ENCODE measurements around the gene P2RY8.
A peak's percentile ranks its signal among the peaks of the same experiment; 100 is the strongest.
"Not testable (repeated sequence)": the region's sequence is repeated elsewhere in the genome, so short reads cannot be mapped to it uniquely, and the experiment has no call there.

Gene P2RY8

GRCh38 chrX:1525583-1526355, 11.2 kb downstream of the P2RY8 start:
- TF ChIP-seq CTCF (IDR thresholded peaks at IDR 0.05), result no peak
- Histone ChIP-seq H3K4me1 (ENCODE audit: control insufficient read depth in 1 of 2, insufficient read depth in 1 of 2, low read depth in 1 of 2, low read length in 1 of 2) (peaks cover 14 to 17% of the 10 kb centered on the region in 2 experiments), H3K4me3 (ENCODE audit: low read depth in 1 of 2, low read length in 1 of 2) (no peak overlapping the region), H3K27ac (no peak overlapping the region), H3K9me3 (no peaks in the 10 kb centered on the region), H3K36me3 (peaks cover 12% of the 10 kb centered on the region), H3K27me3 (no peaks in the 10 kb centered on the region)

- no peak for TF ChIP-seq CTCF (IDR thresholded peaks at IDR 0.05)
- Histone ChIP-seq H3K27me3 (no peaks in the 10 kb centered on the region), H3K36me3 (peaks cover 12% of the 10 kb centered on the region), H3K4me3 (ENCODE audit: low read depth in 1 of 2, low read length in 1 of 2) (no peak overlapping the region), H3K9me3 (no peaks in the 10 kb centered on the region), H3K27ac (peak overlapping the region; percentile 15), H3K4me1 (ENCODE audit: control insufficient read depth in 1 of 2, insufficient read depth in 1 of 2, low read depth in 1 of 2, low read length in 1 of 2) (peaks cover 14 to 17% of the 10 kb centered on the region in 2 experiments)
Measured at GRCh38 chrX:1524874-1525582, 12.0 kb downstream of the P2RY8 start.

- H3K36me3 ChIP-seq; H3K27me3 ChIP-seq; H3K4me3 ChIP-seq (ENCODE audit: low read depth in 1 of 2, low read length in 1 of 2); H3K9me3 ChIP-seq: not testable (repeated sequence)
- peaks cover 14 to 17% of the 10 kb centered on the region in 2 experiments for H3K4me1 ChIP-seq (ENCODE audit: control insufficient read depth in 1 of 2, insufficient read depth in 1 of 2, low read depth in 1 of 2, low read length in 1 of 2)
- H3K27ac ChIP-seq, result peak overlapping the region; percentile 84
Measured at GRCh38 chrX:1522905-1523304, 14.1 kb downstream of the P2RY8 start.

- Histone ChIP-seq H3K27me3 (no peaks in the 10 kb centered on the region), H3K9me3 (no peaks in the 10 kb centered on the region), H3K27ac (peak overlapping the region; percentile 84), H3K36me3 (no peaks in the 10 kb centered on the region), H3K4me1 (ENCODE audit: control insufficient read depth in 1 of 2, insufficient read depth in 1 of 2, low read depth in 1 of 2, low read length in 1 of 2) (peaks cover 23 to 27% of the 10 kb centered on the region in 2 experiments), H3K4me3 (ENCODE audit: low read depth in 1 of 2, low read length in 1 of 2) (peak overlapping the region; percentile 53)
- no peak for TF ChIP-seq CTCF (IDR thresholded peaks at IDR 0.05)
Measured at GRCh38 chrX:1521459-1521956, 15.5 kb downstream of the P2RY8 start.

GRCh38 chrX:1520350-1520749, 16.6 kb downstream of the P2RY8 start:
- Histone ChIP-seq H3K27ac (no peak overlapping the region), H3K4me3 (ENCODE audit: low read depth in 1 of 2, low read length in 1 of 2) (no peak overlapping the region), H3K27me3 (no peaks in the 10 kb centered on the region), H3K36me3 (no peaks in the 10 kb centered on the region), H3K4me1 (ENCODE audit: control insufficient read depth in 1 of 2, insufficient read depth in 1 of 2, low read depth in 1 of 2, low read length in 1 of 2) (peaks cover 29 to 32% of the 10 kb centered on the region in 2 experiments), H3K9me3 (no peaks in the 10 kb centered on the region)
- no peak for TF ChIP-seq CTCF (IDR thresholded peaks at IDR 0.05)

GRCh38 chrX:1519022-1519497, 17.9 kb downstream of the P2RY8 start:
- Histone ChIP-seq H3K27ac (no peak overlapping the region), H3K27me3 (no peaks in the 10 kb centered on the region), H3K36me3 (no peaks in the 10 kb centered on the region), H3K4me3 (ENCODE audit: low read depth in 1 of 2, low read length in 1 of 2) (no peak overlapping the region), H3K4me1 (ENCODE audit: control insufficient read depth in 1 of 2, insufficient read depth in 1 of 2, low read depth in 1 of 2, low read length in 1 of 2) (peaks cover 29 to 38% of the 10 kb centered on the region in 2 experiments), H3K9me3 (no peaks in the 10 kb centered on the region)
- TF ChIP-seq CTCF (IDR thresholded peaks at IDR 0.05), result no peak

Data from neutrophil (primary cell).